H1 (cell line): ENCODE measurements around the gene SEC22C. TPM values are rescaled to one million over a fixed set of nuclear protein-coding genes. Genes with fewer than 3 reads are reported as not detected.

Source experiments
- CBX8 ChIP-seq: fragments of 300-800, 300-1000 bp; sonication (generic); IDR thresholded peaks from 2 replicates; pipeline ENCODE4 v1.7.1; 2016; ENCODE audit warnings: low read depth, low read length, borderline replicate concordance
- JUN ChIP-seq: IDR thresholded peaks from 2 replicates; pipeline ENCODE4 v1.6.1; 2011; ENCODE audit warnings: low read depth, mild to moderate bottlenecking, improper control_type of control experiment, low read length
- SIX5 ChIP-seq: IDR thresholded peaks from 2 replicates; pipeline ENCODE4 v1.6.1; 2011; ENCODE audit warnings: mild to moderate bottlenecking, low read depth, low read length
- TCF12 ChIP-seq: IDR thresholded peaks from 2 replicates; pipeline ENCODE4 v1.6.1; 2011; ENCODE audit warnings: low read depth, mild to moderate bottlenecking, low read length
- ZNF274 ChIP-seq: IDR thresholded peaks from 2 replicates; pipeline ENCODE4 v1.7.0; 2012; ENCODE audit warnings: low read length, borderline replicate concordance; ENCODE audit errors: extremely low read depth
- polyA plus RNA-seq, 7 experiments: library from polyadenylated mRNA; depleted of rRNA in 3 of 7; stranded (reverse) in 5 of 7; unstranded in 2 of 7; fragments of >200 nt in 5 of 7; fragments of 200-250 nt in 2 of 7; gene quantifications; 1 replicate in 5 of 7; 2 replicates in 1 of 7; 4 replicates in 1 of 7; pipeline versions ENCODE4 v1.2.1 to v1.2.3, GENCODE V29; 2011 to 2013; ENCODE audit warnings: missing spikeins in 2 of 7, mixed read lengths in 2 of 7
- total RNA-seq: library from RNA; stranded (reverse); fragmentation: NEBNext Ultra II Directional; extraction: Animal tissue kit (Norgen Biotek cat#: 25700); gene quantifications from 2 replicates; pipeline ENCODE4 v1.2.1, GENCODE V29; 2021
- TF ChIP-seq, protein P1 (sequence below): IDR thresholded peaks from 2 replicates; pipeline ENCODE4 v1.6.1; 2012; ENCODE audit warnings: low read length, inconsistent platforms

Gene SEC22C
- total and polyA plus RNA-seq, 2 of the 8 experiments (the other 6 are each of a cell fraction or from before 2014, with no cell fraction given) = 23.4 to 38.3 TPM

DNA sequence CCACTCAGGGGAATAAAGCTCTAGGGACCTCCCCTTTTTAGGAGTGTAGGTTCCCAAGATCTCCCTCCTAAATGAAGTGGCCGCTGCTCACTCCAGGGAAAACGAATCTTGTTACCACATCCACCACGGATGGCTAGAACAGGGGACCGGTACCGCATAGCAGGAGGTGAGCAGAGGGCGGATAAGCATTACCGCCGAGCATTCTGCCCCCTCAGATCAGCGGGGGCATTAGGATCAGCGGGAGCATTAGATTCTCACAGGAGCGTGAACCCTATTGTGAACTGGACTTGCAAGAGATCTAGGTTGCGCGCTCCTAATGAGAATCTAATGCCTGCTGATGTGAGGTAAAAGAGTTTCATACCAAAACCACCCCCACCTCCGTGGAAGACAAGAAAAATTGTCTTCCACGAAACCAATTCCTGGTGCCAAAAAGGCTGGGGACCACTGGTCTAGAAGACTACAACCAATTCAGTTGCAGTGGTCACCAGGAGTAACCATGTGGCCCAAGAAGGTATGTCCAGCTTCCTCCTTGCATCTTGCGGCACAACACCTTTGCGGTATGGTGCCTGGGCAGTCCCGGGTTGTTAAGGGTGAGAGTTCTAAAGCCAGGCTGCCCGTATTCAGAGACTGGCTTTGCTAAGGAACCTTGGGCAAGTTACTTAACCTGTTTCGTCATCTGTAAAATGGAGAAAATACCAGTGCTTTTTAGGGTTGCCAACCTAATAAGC is 7.8 kb upstream of the SEC22C start (continued):
- TF ChIP-seq, protein P1, sequence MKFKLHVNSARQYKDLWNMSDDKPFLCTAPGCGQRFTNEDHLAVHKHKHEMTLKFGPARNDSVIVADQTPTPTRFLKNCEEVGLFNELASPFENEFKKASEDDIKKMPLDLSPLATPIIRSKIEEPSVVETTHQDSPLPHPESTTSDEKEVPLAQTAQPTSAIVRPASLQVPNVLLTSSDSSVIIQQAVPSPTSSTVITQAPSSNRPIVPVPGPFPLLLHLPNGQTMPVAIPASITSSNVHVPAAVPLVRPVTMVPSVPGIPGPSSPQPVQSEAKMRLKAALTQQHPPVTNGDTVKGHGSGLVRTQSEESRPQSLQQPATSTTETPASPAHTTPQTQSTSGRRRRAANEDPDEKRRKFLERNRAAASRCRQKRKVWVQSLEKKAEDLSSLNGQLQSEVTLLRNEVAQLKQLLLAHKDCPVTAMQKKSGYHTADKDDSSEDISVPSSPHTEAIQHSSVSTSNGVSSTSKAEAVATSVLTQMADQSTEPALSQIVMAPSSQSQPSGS = no peak
- TF ChIP-seq TCF12 (no peak), ZNF274 (no peak), JUN (no peak), SIX5 (no peak), CBX8 (no peak)
